Activated T-helper 9 cell treated with anti-CD3 and anti-CD28 coated beads, Interleukin-2, amount 50 U/mL, for 16 hours (primary cell): Measurements from ENCODE around the gene GAB2.

Source experiments
- DNase-seq: peaks from one replicate; pipeline ENCODE4 v3.0.0-alpha.2; 2020; ENCODE audit warnings: low read depth

GAB2 gene

GRCh38 chr11:78400702-78401101 lies 16.9 kb downstream of the GAB2 start:
- DNase-seq: no peak

- DNase-seq: no peak
These were observed 17.5 kb downstream of the GAB2 start for GRCh38 chr11:78400116-78400515.

- no peak for DNase-seq
These were observed 18.5 kb downstream of the GAB2 start for GRCh38 chr11:78399136-78399535.

- DNase-seq: no peak
These were observed 18.9 kb downstream of the GAB2 start for GRCh38 chr11:78398715-78399114.

DNA sequence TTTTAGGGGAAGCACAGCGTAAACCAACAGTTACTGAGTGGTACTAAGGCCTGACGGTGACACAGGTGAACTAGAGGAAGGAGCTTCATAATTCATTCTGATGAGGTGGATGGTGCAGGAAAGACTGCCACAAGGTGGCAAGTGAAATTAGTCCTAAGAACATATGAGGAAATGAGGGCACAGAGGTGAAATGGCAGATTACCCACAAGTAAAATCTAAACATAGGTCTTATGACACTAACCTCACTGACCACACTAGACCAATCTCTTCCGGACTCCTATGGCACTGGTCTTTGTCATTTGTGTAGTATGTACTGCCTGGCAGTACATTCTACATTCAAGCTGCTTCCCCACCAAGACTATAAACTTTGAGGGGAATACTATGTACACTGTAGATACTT lies 20.2 kb downstream of the GAB2 start:
- DNase-seq: no peak

DNA sequence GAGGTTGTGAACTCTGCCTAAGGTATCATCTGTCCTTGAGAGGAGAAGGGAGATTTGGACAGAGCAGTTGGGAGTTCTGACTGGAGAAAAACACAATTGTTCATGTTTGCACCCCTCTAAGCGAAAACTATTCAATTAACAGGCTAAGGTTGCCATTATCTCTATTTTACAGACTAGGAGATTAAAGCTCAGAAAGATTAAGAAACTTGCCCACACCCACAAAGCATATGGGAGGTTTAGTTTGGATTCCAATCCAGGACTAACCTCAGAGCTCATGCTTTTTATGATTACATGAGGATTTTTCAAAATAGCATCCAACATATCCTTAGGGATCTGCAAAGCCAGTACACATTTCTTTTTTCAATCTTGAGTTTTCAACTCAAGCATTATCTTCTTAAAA lies 22.0 kb downstream of the GAB2 start:
- no peak for DNase-seq

GRCh38 chr11:78392854-78393253 lies 24.8 kb downstream of the GAB2 start:
- DNase-seq: no peak

GRCh38 chr11:78391424-78391823 lies 26.2 kb downstream of the GAB2 start:
- DNase-seq: no peak

GRCh38 chr11:78390809-78391208 lies 26.8 kb downstream of the GAB2 start:
- no peak for DNase-seq

- no peak for DNase-seq
These were observed 31.2 kb downstream of the GAB2 start for GRCh38 chr11:78386215-78386941.

GRCh38 chr11:78385205-78385604 lies 32.4 kb downstream of the GAB2 start:
- DNase-seq: no peak

DNA sequence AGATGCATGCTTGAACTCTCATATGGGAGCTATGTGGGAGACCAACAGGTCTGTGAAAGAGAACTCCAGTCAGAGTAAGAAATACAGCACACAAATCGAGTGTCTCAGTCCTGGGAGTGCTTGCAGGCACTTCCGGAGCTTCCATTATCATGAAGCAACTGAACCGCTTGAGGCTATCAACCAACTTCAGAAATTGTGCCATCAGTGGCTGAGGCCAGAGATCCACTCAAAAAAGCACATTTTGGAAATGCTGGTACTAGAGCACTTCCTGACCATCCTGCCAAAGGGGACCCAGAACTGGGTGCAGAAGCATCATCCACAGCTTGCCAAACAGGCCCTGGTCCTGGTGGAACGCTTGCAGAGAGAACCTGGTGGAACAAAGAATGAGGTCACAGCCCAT lies 33.4 kb downstream of the GAB2 start:
- no peak for DNase-seq

DNA sequence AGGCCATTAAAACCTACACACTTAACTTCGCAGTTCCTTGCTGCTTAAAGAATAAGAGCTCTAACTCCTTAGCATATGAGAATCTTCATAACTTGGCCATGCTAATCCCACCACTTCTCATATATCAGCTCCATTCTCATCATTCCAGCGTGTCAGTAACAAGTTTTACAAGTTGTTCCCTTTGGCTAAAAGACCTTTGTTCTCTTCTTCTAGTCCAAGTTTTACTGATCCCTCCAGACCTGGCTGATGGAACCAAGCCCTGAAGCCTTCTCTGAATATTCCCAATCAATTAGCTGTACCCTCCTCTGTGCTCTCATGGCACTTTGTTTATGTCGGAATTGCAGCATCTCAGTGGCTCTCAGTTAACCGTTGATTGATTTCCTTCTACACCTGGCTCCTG lies 35.8 kb downstream of the GAB2 start:
- no peak for DNase-seq

GRCh38 chr11:78380615-78381051 lies 37.0 kb downstream of the GAB2 start:
- no peak for DNase-seq

DNA sequence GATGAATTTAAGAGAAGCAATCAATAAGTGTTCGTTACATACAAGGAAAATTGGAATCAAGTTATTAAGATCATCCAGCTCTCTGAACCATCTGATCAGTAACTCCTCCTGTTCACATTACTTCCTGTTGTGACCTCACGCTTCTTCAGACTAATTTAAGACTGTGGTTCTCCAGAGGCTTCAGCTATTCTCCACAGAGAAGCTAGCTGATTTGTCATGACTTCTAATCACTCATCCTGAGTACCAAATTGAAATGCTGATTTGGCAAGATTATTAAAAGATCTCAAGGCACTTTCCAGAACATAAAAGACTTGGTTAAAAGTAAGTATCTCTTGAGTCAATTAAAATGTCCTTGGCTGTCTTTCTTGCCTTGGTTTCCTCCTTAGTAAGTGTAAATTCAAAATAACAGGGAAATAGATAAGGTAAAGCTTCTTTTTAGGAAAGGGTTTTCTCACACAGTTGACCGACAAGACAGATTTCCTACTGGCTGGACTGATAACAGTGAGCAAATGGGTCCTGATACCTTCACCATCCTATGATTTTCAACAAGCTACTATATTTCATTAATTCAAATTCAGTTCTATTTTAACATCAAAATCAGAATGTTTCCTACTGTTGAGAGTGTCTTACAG lies 38.5 kb downstream of the GAB2 start:
- no peak for DNase-seq

GRCh38 chr11:78377625-78378418 lies 39.8 kb downstream of the GAB2 start:
- no peak for DNase-seq

- no peak for DNase-seq
These were observed 40.8 kb downstream of the GAB2 start for GRCh38 chr11:78376858-78377257.

DNA sequence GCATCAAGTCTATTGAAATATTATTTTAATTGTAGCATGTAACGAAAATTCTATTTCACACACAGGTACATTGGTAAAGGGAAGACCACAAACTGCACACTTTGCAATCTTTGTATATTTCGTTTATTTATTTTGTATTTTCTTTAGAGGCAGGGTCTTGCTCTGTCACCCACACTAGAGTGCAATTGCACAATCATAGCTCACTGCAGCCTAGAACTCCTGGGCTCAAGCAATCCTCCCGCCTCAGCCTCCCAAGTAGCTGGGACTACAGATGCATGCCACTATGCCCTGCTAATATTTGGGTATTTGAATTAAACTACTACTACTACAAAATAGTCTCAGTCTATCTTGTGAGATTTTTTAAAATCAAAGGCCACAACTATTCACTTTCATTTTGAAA lies 42.7 kb downstream of the GAB2 start:
- no peak for DNase-seq

DNA sequence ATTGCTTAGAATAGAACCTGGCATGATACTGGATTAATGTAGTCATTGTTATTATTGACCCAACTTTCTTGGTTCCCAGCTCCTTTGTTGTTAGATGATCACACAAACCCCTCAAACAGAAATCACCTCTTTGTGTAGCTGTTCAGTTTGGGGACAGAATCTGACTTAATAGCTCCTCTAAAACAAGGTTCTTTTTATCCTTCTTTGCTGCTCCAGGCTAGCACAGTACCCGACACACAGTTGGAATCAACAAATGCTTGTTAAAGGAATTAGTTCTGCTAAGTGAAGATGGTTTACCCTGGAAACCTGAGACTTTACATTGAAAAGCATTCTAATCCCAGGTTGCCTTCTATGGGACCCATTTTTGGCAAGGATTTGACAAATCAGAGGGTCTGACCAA lies 43.9 kb downstream of the GAB2 start:
- no peak for DNase-seq

- no peak for DNase-seq
These were observed 45.4 kb downstream of the GAB2 start for GRCh38 chr11:78372114-78372768.

GRCh38 chr11:78371221-78371891 lies 46.3 kb downstream of the GAB2 start:
- DNase-seq: no peak
